K562 (cell line): ENCODE data around the gene SLC12A9. TPM values are rescaled to one million over a fixed set of nuclear protein-coding genes. Genes with fewer than 3 reads are reported as not detected.

Source experiments
- ATF7 ChIP-seq: fragments of 450-650 bp; IDR thresholded peaks from 2 replicates; pipeline ENCODE4 v1.7.1; 2014; ENCODE audit warnings: mild to moderate bottlenecking, moderate library complexity
- CAMTA2 ChIP-seq: fragments of 250-450 bp; sonication (Bioruptor Pico); conservative IDR thresholded peaks from 2 replicates; pipeline ENCODE4 v1.5.1; 2022
- CBFB ChIP-seq: sonication (generic); formaldehyde crosslinking; IDR thresholded peaks from 2 replicates; pipeline ENCODE4 v1.4.0; 2020; ENCODE audit warnings: mild to moderate bottlenecking, missing genetic modification reagents
- CREBBP ChIP-seq: IDR thresholded peaks from one replicate; pipeline ENCODE4 v1.6.1; 2012; ENCODE audit warnings: low read depth, mild to moderate bottlenecking, control low read depth, inconsistent platforms, low read length
- EHMT2 ChIP-seq: fragments of 450-650 bp; IDR thresholded peaks from 2 replicates; pipeline ENCODE4 v1.6.1; 2018; ENCODE audit warnings: antibody characterized with exemption
- FOXM1 ChIP-seq, 2 experiments: fragments of 450-650 bp in 1 of 2; sonication (generic) in 1 of 2; formaldehyde crosslinking in 1 of 2; IDR thresholded peaks; 2 replicates each; pipeline versions ENCODE4 v1.6.1 to v1.9.0; 2017 to 2022; ENCODE audit warnings: low read depth in 2 of 2, mild to moderate bottlenecking in 2 of 2, missing genetic modification reagents in 1 of 2, moderate library complexity in 1 of 2
- GTF2A2 ChIP-seq: IDR thresholded peaks from 2 replicates; pipeline ENCODE4 v1.6.1; 2016; ENCODE audit warnings: mild to moderate bottlenecking, missing genetic modification characterization, missing compliant biosample characterization
- HDAC2 ChIP-seq: fragments of 450-650 bp; IDR thresholded peaks from 2 replicates; pipeline ENCODE4 v1.6.1; 2016; ENCODE audit warnings: mild to moderate bottlenecking
- HNRNPK ChIP-seq: fragments of 200-400 bp; formaldehyde crosslinking; IDR thresholded peaks from one replicate; pipeline ENCODE4 v1.6.1; 2018; ENCODE audit warnings: mild to moderate bottlenecking, low read depth, low read length; ENCODE audit not compliant: poor library complexity, severe bottlenecking
- MYNN ChIP-seq, 2 experiments: sonication (generic); formaldehyde crosslinking in 1 of 2; IDR thresholded peaks; 2 replicates each; pipeline versions ENCODE4 v1.5.0 to v1.6.1; 2016 to 2020; ENCODE audit warnings: antibody characterized with exemption in 1 of 2, missing genetic modification reagents in 1 of 2
- NFIC ChIP-seq: fragments of 450-650 bp; IDR thresholded peaks from 2 replicates; pipeline ENCODE4 v1.6.1; 2017; ENCODE audit warnings: mild to moderate bottlenecking, inconsistent platforms
- NONO ChIP-seq, 2 experiments: fragments of 200-400 bp in 1 of 2; fragments of 450-650 bp in 1 of 2; formaldehyde crosslinking in 1 of 2; IDR thresholded peaks; 2 replicates each; pipeline ENCODE4 v1.6.1; 2017; ENCODE audit warnings: low read depth in 2 of 2, mild to moderate bottlenecking in 2 of 2, moderate library complexity in 2 of 2, low read length in 1 of 2
- NRF1 ChIP-seq, 2 experiments: fragments of 450-650 bp; IDR thresholded peaks in 1 of 2; conservative IDR thresholded peaks in 1 of 2; 2 replicates each; pipeline ENCODE4 v1.6.1; 2014; ENCODE audit warnings: mild to moderate bottlenecking in 2 of 2
- POLR2AphosphoS5 ChIP-seq: IDR thresholded peaks from 2 replicates; pipeline ENCODE4 v1.6.1; 2011; ENCODE audit warnings: mild to moderate bottlenecking, low read depth, low read length, moderate library complexity; ENCODE audit not compliant: control insufficient read depth, insufficient read depth
- TCF3 ChIP-seq: sonication (generic); formaldehyde crosslinking; IDR thresholded peaks from 2 replicates; pipeline ENCODE4 v1.4.0; 2020; ENCODE audit warnings: mild to moderate bottlenecking, missing genetic modification reagents
- ZBTB11 ChIP-seq, 3 experiments: fragments of 200-800 bp in 1 of 3; fragments of 250-450 bp in 1 of 3; fragments of 450-650 bp in 1 of 3; sonication (Bioruptor Pico) in 1 of 3; sonication (Bioruptor generic) in 1 of 3; formaldehyde crosslinking in 1 of 3; IDR thresholded peaks; 2 replicates each; pipeline versions ENCODE4 v1.6.1 to v1.8.0; 2016 to 2022; ENCODE audit warnings: mild to moderate bottlenecking in 2 of 3, missing genetic modification characterization in 2 of 3, missing compliant biosample characterization in 1 of 3, moderate library complexity in 1 of 3
- ZNF766 ChIP-seq: fragments of 200-800 bp; sonication (Bioruptor generic); conservative IDR thresholded peaks from 2 replicates; pipeline ENCODE4 v1.6.1; 2016; ENCODE audit warnings: missing genetic modification characterization, missing compliant biosample characterization
- polyA plus RNA-seq, 8 experiments: library from polyadenylated mRNA; depleted of rRNA in 4 of 8; stranded (reverse) in 5 of 8; unstranded in 3 of 8; fragments of >200 nt; fragmentation: Nextera tagmentation in 2 of 8; fragmentation: Illumina TruSeq in 1 of 8; extraction: Ambion mirVana in 2 of 8; extraction: Trizol in 1 of 8; gene quantifications; 2 replicates each; pipeline versions ENCODE4 v1.2.1 to v1.2.3, GENCODE V29; 2011 to 2014; ENCODE audit warnings: inconsistent platforms in 1 of 8, missing spikeins in 1 of 8
- total RNA-seq, 7 experiments: library from RNA; depleted of rRNA in 6 of 7; stranded (reverse); fragments of >200 nt in 6 of 7; fragmentation: Illumina TruSeq in 2 of 7; extraction: Trizol in 2 of 7; gene quantifications; 2 replicates each; pipeline versions ENCODE4 v1.2.1 to v1.2.3, GENCODE V29; 2011 to 2021; ENCODE audit warnings: low replicate concordance in 1 of 7
- TF ChIP-seq, protein P1 (sequence below): fragments of 450-650 bp; IDR thresholded peaks from 2 replicates; pipeline ENCODE4 v1.6.1; 2018; ENCODE audit not compliant: partially characterized antibody

Gene SLC12A9
- total and polyA plus RNA-seq, 9 of the 15 experiments (the other 6 are each of a cell fraction or from before 2014, with no cell fraction given) = 0.06 to 20.2 (median 10.7) TPM

DNA sequence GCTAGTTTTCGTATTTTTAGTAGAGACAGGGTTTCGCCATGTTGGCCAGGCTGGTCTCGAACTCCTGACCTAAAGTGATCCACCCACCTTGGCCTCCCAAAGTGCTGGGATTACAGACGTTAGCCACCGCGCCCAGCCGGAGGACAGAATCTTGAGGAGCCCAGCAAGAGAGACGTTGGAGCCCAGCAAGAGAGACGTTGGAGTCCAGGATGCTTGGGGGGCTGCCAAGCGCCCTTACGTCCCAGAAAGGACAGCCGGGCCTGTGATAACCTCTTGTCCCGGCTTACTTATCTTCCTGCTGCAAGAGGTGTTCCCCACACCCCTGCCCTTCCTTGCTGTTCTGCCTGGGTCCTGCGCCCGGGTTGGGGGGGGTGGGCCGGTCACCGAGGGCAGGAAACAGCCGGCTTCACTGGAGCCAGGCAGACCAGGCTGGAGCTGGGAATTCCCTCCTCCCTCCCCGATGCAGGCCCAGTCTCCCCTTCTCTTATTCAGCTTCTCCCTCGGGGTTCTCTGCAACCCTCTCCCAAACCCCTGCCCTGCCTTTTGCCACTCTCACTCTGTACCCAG, 23.3 kb upstream of the SLC12A9 start (continued):
- TF ChIP-seq, protein P1, sequence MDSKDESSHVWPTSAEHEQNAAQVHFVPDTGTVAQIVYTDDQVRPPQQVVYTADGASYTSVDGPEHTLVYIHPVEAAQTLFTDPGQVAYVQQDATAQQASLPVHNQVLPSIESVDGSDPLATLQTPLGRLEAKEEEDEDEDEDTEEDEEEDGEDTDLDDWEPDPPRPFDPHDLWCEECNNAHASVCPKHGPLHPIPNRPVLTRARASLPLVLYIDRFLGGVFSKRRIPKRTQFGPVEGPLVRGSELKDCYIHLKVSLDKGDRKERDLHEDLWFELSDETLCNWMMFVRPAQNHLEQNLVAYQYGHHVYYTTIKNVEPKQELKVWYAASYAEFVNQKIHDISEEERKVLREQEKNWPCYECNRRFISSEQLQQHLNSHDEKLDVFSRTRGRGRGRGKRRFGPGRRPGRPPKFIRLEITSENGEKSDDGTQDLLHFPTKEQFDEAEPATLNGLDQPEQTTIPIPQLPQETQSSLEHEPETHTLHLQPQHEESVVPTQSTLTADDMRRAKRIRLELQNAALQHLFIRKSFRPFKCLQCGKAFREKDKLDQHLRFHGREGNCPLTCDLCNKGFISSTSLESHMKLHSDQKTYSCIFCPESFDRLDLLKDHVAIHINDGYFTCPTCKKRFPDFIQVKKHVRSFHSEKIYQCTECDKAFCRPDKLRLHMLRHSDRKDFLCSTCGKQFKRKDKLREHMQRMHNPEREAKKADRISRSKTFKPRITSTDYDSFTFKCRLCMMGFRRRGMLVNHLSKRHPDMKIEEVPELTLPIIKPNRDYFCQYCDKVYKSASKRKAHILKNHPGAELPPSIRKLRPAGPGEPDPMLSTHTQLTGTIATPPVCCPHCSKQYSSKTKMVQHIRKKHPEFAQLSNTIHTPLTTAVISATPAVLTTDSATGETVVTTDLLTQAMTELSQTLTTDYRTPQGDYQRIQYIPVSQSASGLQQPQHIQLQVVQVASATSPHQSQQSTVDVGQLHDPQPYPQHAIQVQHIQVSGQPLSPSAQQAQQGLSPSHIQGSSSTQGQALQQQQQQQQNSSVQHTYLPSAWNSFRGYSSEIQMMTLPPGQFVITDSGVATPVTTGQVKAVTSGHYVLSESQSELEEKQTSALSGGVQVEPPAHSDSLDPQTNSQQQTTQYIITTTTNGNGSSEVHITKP = peak; percentile 11
- 0 out of 2 replicates have a peak, but pooled peaks have one; percentile 53 for TF ChIP-seq EHMT2
- TF ChIP-seq CAMTA2 (CRISPR knock-in tag) = no peak
- TF ChIP-seq CBFB = 0 out of 2 replicates have a peak, but pooled peaks have one; percentile 54
- peak in 1 of 2 experiments; percentile 73; a peak in 1 of 4 replicates for TF ChIP-seq NONO (IDR thresholded peaks at IDR 0.05; ENCODE audit: low read depth in 2 of 2, low read length in 1 of 2)
- peak; percentile 18 to 53; a peak in 1 of 4 replicates for TF ChIP-seq NRF1 (conservative IDR thresholded peaks at IDR 0.05 in 1 of 2, IDR thresholded peaks at IDR 0.05 in 1 of 2)
- TF ChIP-seq GTF2A2 (tag) = no peak
- peak; percentile 69 for TF ChIP-seq FOXM1 (IDR thresholded peaks at IDR 0.05; ENCODE audit: low read depth)
- TF ChIP-seq FOXM1 (CRISPR knock-in tag; IDR thresholded peaks at IDR 0.05; ENCODE audit: low read depth) = no peak
- peak; percentile 95 for TF ChIP-seq MYNN (IDR thresholded peaks at IDR 0.05)
- no peak for TF ChIP-seq MYNN (CRISPR knock-in tag; IDR thresholded peaks at IDR 0.05)
- TF ChIP-seq TCF3 (CRISPR knock-in tag) = peak; percentile 95
- no peak for TF ChIP-seq CREBBP
- TF ChIP-seq HNRNPK = no peak
- peak; percentile 63; the same call in 1 of the 2 replicates for TF ChIP-seq HDAC2
- TF ChIP-seq POLR2AphosphoS5 = peak; percentile 93
- peak; percentile 97 for TF ChIP-seq NFIC
- 0 out of 2 replicates have a peak, but pooled peaks have one; percentile 17 for TF ChIP-seq ZNF766 (CRISPR knock-in tag)
- peak in 1 of 3 experiments; percentile 53; a peak in 1 of 6 replicates for TF ChIP-seq ZBTB11 (CRISPR knock-in tag; IDR thresholded peaks at IDR 0.05)
- TF ChIP-seq ATF7 = peak; percentile 63
